Suppressor macrophage treated with lipopolysaccharide for 1 hour (primary cell): ENCODE data around the gene DCPS.
A peak's percentile ranks its signal among the peaks of the same experiment; 100 is the strongest.
"Not testable (repeated sequence)": the region's sequence is repeated elsewhere in the genome, so short reads cannot be mapped to it uniquely, and the experiment has no call there.

ENCODE experiments used
- DNase-seq, 3 donors: peaks; one replicate each; pipeline ENCODE4 v3.0.0-alpha.2; 2020 to 2022

DCPS gene, protein sequence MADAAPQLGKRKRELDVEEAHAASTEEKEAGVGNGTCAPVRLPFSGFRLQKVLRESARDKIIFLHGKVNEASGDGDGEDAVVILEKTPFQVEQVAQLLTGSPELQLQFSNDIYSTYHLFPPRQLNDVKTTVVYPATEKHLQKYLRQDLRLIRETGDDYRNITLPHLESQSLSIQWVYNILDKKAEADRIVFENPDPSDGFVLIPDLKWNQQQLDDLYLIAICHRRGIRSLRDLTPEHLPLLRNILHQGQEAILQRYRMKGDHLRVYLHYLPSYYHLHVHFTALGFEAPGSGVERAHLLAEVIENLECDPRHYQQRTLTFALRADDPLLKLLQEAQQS

DNA sequence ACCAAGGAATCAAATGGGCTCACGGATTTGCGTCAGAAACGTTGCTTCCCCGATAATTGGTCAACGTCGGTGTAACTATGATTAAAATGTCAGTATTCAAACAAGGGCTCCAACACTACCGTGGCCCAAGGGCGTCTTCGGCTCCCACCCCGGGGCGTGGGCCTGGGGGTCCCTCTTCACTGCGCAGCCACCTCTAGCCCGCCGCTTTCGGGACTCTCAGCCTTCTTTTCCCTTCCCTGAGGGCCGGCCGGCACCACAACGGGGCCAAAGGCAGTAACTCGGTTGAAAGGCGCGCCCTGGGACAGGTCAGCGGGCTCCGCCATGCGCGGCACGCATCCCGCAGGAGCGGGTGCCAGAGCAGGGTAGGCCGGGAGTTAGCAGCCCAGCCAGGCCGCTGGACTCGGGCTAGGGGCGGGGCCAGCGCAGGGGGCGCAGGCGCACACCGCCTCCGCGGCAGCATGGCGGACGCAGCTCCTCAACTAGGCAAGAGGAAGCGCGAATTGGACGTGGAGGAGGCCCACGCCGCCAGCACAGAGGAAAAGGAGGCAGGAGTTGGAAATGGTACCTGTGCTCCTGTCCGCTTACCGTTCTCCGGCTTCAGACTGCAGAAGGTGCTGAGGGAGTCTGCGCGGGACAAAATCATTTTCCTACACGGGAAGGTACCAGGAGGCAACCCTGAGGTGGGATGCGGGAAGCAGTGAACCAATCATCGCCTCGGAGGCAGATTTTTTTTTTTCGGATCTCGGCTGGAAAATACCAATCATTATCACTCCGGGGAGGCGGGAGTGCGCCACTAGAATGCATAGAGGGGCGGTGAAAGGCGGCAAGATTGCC is at the start of gene DCPS:
TSS of gene DCPS (plus strand) at position 438 of the 834 bp plus-strand sequence. CDS start at position 459, 21 bp downstream.
- peak; percentile 91 to 96 (median 93) for DNase-seq

DNA sequence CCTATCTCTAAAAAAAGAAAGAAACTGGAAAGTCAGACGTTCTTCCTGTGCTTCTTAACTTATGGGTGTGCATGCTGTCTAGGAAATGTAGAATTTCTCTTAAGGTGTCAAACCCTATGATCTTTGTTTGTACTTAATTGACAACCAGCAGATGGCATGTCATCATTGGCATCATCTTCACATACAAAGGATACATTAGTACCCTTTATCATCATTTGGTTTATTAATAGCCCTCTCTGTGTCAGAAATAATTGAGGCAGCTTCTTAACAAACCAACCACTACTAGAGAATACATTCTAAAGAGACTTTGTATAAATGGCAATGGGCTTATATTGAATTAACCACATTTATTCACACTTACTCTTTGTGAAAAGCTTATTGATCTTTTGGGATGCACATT is 49.0 kb upstream of the DCPS start:
- no peak for DNase-seq

DNA sequence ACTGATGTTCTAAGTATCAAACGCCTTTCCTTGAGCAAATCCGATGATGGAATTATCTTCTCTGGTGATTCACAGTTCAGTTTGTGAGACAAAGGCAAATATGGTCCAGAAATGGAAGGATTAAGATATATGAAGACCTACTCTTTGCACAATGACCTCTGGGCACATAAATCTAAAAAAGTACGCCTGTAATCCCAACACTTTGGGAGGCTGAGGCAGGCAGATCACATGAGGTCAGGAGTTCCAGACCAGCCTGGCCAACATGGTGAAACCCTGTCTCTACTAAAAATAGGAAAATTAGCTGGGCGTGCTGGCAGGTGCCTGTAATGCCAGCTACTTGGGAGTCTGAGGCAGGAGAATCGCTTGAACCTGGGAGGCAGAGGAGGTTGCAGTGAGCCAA is 48.4 kb upstream of the DCPS start:
- DNase-seq = not testable (repeated sequence)

DNA sequence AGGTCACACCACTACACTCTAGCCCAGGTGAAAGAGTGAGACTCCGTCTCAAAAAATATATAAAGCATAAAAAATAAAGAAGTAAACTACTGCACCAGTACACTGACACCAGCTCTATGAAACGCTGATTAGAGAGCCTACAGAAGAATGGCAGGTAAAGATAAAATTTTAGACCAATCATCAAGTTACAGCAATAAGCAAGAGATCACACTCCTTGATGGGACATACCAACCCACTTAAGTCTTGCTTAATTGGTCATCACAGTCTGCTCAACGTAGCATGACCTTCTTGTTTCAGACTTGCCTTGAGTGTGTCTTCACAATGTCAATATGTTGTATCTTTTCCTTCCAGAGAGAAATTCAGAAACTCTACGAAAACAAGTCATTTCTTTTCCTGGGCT is 47.6 kb upstream of the DCPS start:
- DNase-seq = no peak

DNA sequence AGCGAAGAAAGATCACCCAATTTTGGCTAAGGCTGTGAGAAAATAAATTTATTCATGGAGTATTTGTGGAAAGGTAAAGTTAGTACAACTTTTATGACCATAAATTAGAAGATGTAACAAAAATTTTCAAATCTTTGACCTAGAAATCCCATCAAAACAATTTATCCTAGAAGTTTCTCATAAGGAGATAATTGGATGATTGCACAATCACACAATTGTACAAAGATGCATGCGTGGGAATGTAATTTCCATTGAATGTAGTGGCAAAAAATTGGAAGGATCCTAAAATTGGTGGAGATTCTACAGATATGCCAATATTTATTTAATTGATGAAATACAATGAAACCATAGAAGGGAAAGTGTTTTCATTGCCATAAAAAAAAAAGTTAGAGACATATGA is 46.7 kb upstream of the DCPS start:
- DNase-seq = no peak

DNA sequence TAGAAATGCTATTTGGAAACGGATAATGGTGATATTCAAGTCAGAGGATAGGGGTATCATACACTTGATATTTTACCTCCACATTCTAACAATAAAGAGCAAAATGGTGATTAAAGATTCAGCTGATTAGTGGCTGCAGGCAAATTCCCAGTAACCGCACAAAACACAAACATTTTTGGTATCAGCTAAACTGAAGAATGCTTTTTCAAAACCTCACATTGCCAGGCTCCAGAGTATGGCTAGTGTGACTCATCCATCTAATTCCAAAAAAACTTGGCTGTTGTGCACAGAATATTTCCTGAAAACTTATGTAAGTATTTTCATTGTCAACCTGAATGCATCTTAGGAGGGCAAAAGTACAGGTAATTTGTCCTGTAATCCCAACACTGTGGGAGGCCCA is 46.1 kb upstream of the DCPS start:
- no peak for DNase-seq

DNA sequence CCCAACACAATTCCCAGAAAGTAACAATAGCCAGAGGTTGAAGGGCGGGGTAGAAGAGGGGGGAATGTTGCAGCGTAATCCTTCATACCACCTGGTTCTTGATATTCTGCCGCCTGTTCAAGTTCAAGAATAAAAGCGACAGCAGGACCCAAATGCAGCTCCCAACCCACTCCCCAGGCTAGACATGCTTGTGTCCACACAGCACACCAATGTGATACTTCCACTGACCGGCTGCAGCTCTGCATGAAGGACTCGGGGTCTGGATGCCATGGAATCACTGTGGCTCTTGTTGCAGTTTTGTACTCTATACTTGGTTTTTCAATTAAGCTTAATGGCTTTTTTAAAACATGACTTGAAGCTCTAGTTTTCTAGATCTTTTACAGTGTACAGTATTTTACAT is 41.6 kb upstream of the DCPS start:
- DNase-seq = no peak

DNA sequence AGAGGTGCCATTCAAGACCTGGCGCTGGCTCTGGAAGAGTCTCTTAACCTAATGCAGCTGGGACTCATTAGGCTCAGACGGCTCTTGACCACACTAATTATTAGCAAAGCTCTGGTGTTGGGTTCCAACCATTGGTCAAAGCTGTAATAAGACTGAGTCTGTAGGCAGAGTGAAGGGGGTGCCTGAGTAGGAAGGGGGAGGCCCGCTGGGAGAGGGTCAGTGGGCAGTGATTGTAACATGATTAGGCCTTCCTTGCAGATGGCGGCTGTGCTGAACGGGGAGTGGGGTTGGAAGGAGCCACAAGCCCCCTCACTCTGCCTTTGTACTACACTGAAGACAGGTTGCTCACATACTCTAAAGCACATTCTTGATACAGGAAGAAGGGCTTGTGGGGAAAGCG is 40.4 kb upstream of the DCPS start:
- no peak for DNase-seq

DNA sequence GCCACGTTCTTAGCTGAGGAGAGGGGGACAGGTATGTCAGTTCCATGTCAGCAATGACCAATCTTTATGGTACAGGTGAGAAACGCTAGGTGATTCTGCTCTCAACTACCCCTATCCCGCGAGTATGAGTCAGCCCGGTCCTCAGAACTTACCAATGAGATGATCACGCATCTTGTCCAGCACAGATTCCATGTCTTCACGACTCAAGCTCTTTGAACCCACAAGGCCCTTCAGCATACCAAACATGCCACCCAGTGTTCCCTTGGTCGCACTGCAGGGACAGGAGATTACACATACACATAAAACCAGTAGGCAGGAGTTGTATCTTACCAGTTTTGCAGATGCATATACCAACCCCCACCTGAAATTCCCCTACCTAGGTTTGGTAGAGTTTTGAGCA is 38.0 kb upstream of the DCPS start:
- no peak for DNase-seq

DNA sequence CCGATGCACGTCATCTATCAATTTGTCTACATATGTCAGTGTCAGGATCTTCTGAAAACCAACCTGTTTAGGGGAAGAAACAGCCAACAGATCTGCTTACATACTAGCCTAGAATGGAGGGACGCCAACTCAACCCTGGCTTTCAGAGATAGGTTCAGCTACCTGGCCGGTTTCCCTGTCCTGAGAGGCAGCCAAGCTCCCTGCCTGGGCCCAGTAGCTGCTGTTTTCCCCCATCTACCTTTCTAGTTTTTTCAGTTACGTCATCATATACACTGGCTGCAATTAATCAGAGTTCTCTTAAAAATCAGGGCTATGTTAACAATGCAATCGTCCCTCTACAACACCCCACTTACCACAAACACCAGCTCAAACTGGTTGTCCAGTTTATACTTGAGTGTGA is 36.2 kb upstream of the DCPS start:
- DNase-seq = no peak

DNA sequence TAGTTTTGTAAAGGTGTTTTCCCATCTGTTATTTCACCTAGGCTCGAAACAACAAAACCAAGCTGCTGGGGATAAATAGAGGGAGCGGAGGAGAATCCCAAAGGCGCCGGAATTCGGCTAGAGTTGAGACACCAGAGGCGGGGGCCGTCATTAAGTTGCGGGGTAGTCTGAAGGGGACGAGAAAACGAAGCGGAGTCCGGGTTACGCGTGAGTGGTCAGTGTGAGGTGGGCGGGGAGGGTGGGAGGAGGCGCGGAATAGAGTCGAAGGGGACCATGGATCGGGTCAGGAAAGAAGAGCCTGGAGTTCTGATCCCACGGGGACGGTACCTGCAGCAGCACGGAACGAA is 35.5 kb upstream of the DCPS start:
- DNase-seq = peak in 2 of 3 donors; percentile 12 to 25

DNA sequence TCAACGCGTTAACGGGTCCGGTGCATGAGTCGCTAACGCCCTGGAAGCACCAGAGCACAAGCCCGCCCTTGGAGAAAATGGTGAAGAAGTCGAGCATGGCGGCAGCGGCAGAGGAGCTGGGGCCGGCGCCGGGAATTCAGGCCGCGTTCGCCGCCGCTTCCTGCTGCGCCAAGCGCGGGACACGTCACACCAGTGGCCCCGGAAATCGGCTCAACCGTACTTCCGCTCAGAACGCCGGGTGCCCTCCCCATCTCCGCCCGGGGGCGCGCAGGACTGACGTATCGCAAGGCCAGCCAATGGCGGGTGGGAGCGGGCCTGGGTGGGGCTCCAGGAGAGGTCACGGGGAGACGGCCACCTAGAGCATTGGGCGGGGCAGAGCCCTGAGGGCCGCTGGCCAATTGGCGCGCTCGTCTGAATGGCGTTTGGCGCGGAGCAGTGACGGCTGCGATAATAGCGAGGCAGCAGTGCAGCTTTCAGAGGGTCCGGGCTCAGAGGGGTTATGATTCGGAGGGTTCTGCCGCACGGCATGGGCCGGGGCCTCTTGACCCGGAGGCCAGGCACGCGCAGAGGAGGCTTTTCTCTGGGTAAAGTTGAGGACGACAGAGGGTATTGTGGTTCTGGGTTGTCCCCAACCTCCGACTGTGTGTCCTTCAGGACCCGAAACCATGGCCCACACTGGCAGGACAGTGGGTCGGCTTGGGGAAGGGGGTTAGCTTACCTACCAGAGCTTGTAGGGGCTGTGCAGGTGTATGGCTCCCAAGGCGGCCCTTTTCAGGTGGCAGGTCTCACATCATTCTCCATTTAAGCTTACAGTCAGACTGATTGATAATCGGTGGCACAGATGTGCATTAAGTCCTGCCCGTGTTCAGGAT is 34.9 kb upstream of the DCPS start, which contains the start of the genes FOXRED1 and SRPRA:
TSS of gene FOXRED1 (plus strand) at position 447 of the 872 bp plus-strand sequence. CDS start at position 500, 53 bp downstream.
TSS of gene SRPRA (minus strand) at position 188 of the 872 bp plus-strand sequence. CDS start at position 97, 91 bp downstream.
- peak; percentile 100 for DNase-seq

DNA sequence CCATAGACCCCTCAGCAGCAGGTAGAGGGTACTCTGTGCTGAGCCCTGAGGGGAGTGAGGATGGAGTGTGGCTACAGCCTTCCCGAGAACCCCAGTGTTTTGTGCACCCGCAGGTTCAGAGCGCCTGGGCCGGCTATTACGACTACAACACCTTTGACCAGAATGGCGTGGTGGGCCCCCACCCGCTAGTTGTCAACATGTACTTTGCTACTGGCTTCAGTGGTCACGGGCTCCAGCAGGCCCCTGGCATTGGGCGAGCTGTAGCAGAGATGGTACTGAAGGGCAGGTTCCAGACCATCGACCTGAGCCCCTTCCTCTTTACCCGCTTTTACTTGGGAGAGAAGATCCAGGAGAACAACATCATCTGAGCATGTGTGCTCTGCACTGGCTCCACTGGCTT is 26.5 kb upstream of the DCPS start:
- no peak for DNase-seq

DNA sequence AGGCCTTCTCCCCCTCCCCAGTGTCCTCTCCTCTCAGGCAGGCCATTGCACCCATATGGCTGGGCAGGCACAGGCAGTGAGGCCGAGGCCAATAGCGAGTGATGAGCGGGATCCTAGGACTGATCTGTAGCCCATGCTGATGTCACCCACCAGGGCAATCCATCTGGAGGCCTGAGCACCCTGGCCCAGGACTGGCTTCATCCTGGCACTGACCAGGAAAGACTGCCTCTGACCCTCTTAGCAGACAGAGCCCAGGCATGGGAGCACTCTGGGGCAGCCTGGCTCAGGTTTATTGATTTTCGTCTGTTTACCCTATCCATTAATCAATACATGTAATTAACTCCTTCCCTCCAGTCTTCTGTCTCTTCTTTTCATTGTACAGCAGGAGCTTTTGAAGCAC is 26.1 kb upstream of the DCPS start:
- no peak for DNase-seq

DNA sequence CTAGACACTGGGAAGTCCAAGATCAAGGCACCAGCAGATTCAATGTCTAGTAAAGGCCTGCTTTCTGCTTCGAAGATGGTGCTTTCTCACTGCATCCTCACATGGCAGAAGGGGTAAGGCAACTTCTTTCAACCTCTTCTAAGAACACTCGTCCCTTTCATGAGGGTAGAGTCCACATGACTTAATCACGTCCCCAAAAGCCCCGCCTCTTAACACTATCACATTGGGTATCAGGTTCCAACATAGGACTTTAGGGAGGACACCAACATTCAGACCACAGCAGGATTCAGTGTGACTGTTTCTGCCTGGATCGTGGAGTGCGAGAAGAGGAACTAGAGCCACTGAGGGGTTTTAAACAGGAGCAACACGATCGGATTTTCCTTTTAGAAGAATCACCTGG is 24.7 kb upstream of the DCPS start:
- no peak for DNase-seq

DNA sequence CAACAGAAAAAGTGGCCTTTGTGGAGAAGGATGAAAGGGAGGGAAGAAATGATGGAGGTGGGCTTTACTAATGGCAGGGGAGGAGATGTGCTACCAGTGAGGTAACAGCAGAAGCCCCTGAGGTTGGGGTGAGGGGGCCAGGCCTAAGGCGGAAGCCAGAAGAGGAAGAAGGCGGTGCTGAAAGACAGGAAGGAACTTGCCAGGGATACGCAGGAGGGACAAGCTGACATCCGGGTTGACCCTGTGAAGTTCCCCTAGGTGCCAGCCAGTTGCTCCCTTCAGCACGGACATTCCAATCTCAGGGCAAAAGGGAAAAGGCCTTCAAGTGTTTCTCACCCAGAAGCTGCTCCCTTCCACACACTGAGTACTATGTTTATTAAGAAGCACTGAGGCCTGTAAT is 23.3 kb upstream of the DCPS start:
- peak; percentile 20 to 44 (median 41) for DNase-seq

DNA sequence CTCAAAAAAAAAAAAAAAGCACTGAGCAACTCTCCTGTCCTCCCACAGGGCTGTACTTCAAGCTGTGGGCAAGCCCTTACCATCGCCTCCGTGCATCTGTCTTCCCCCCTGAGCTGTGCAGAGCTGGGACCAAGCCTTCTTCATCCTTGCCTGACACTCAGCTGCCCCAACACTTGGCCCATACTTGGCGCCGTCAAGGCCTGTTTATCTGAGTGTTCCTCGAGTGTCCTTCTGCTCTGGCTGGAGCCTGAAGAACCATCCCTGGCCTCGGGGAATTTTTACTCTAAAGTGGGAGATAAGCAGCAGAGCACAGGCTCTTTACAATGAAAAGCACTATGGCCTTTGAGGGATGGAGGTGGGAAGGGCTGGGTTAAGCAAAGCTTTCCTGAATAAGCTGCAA is 22.6 kb upstream of the DCPS start:
- no peak for DNase-seq

DNA sequence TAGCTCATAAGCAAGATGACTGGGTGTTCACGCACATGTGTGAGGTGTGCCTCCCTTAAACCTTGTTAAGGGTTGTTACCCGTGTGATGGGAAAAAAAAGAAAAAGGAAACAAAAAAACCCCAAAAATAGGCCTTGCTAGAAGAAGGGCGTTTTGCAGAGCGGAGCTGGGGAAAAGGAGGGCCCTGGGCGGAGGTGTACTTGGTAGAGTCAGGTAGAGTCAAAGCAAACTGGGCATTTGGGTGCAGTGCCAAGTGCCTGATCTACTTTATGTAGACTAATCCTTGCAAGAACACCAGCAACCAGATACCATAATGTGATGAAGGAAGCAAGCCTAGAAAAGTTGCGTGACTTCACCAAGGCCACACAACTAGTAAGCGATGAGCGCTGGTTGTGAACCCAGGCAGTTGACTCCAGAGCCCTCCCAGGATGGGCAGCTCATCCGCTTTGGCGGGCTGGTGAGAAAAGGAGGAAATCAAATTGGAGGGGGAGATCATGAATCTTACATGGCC is 22.1 kb upstream of the DCPS start:
- no peak for DNase-seq

DNA sequence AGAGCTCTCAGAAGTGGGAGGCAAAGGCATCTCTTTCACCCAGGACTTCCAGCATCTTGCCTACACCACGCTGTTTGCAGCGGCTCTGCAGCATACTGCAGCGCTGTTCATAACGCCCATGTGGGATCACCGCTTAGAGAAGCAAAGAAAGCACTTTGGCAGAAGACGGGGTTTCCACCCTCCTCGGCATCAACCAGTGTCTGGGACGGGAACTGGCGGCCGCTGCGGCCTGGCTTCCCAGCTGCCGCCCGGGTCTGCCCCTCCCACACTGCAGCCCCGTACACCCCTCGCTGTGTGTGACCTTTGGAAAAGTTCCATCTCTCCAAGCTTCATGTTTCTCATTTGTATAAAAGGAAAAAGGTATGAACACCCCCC is 21.5 kb upstream of the DCPS start:
- DNase-seq = peak; percentile 62 to 74 (median 65)

DNA sequence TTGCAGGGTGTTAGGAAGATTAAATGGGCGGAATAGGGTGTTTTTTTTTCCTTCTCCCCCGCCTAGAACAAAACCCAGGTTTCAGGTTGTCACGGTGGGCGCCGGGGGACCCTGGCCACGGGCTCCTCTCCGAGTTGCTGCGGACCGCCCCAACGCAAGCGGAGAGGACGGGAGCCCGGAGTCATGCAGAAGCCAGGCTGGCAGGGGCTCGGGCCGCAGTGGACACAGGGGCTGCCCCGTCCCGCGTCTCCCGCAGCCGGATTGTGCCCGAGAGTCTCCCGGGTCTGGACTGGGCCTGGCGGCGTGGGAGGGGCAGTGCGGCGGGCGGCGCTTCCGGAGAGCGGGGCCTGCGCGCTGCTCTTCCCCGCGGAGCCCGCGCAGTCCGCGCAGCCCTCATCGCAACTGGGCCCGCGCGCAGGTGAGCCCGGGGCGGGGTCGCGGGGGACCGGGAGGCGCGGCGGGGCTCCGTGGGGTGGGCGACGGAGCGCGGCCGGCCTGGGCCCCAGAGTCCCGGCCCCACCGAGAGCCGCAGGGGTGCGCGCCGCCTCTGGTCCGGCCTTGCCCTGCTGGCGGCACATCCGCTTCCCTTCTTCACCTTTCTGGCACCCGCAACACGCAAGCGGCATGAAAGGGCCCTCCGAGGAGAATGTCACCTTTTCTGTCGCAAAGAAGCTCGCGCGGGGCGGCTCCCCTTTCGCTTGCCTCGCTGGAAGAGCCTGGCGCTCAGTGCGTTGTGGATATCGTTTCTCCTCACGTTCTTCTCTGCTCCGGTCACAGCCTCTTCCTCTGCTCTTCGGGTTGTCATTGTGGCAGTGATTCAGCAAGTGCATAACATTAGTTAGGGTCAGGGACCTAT is 20.9 kb upstream of the DCPS start, which contains the start of gene TIRAP:
TSS of gene TIRAP (plus strand) at position 358 of the 856 bp plus-strand sequence. CDS start 7,802 bp downstream, outside the sequence.
- peak; percentile 64 to 81 (median 65) for DNase-seq

DNA sequence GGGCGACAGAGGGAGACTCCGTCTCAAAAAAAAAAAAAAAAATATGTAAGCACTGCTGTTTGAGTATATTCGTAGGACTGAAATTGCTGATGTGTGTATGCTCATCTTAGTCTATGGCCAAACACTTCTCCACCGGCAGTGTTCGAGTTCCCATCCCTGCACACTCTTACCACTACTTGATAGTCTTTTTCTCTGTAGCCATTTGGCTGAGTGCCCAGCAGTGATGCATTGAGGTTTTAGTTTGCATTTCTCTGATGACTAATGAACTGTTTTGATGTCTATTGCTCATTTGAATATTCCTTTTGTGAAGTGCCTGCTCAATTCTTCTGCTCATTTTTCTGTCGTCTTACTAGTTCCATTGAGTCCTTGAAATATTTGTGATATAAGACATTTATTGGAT is 19.0 kb upstream of the DCPS start:
- peak; percentile 90 to 96 (median 91) for DNase-seq

DNA sequence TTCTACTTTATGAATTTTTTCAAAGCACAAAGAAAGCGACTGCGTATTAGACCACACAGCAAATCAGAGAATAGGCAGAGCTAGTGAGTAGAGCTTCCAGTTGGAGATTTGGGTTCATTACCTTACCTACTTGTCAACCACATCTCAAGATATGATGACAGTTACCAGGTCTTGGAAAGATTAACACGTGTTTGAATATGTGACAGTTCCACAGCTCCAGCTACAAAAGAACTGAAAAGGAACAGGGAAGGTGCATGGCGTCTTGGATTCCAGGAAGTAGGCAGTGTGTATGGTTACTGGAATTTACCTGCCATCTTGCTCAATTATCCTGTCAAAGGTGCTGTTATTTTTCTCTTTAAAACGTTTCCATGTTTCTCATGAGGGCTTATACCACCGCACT is 15.6 kb upstream of the DCPS start:
- no peak for DNase-seq
